ENCODE measurements around the gene FAM171A1.

Gene FAM171A1

DNA sequence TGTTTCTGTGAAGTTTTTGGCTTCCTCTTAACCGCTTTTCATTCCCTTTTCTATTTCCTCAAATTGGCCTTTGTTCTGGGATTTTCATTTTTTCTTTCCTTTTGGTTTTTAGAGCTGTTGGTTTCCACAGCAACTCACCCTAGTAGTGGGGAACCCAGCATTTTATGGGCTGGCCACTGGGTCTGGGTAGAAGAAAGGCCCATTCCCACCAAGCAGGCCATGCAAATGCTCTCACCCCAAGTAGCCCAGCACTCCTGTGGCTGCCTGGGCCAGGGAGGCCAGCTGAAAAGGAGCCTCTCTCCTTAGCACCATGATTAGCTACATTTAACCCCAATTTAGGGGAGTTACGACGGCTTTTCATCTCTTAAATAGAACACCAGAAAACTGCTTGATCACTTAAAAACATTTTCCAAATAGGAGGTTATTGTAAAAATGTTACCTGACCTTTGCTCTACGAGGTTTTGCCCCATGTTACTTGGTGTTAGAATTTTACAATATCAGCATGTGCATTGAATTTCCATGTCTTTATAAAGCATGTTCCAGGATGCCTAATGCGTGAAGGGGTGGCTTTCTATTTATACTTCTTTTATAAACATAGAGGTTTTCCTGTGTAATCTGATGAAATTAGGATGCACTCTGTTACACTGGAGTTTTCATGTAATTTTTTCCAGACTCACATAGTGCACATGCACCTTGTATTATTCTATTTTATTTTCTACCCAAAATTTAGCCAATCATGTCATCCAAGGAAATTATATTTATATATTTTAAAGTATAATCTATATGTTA lies 75.4 kb downstream of the FAM171A1 start:
- Histone ChIP-seq H3K27ac (ENCODE audit: low read depth, low read length, poor library complexity, severe bottlenecking) (no peak overlapping the region), H3K36me3 (ENCODE audit: insufficient read depth, low read length) (no peaks in the 10 kb centered on the region), H3K4me3 (ENCODE audit: low read depth, low read length, poor library complexity, severe bottlenecking) (no peak overlapping the region), H3K79me2 (ENCODE audit: insufficient read depth, low read length) (no peaks in the 10 kb centered on the region), H3K9ac (ENCODE audit: low read length) (no peak overlapping the region), H4K20me1 (ENCODE audit: insufficient read depth, low read length) (no peaks in the 10 kb centered on the region), H3K9me3 (ENCODE audit: low read length) (no peaks in the 10 kb centered on the region), H3K4me1 (ENCODE audit: insufficient read depth, low read length, severe bottlenecking) (no peaks in the 10 kb centered on the region), H3K9me2 (ENCODE audit: low read depth, low read length) (no peaks in the 10 kb centered on the region), H3K4me2 (ENCODE audit: low read length) (no peak overlapping the region), H3F3A (ENCODE audit: insufficient read depth, low read length) (no peaks in the 10 kb centered on the region), H3K27me3 (ENCODE audit: insufficient read depth, low read length) (no peaks in the 10 kb centered on the region), H2AFZ (ENCODE audit: low read length) (no peak overlapping the region)
- TF ChIP-seq, protein P1, sequence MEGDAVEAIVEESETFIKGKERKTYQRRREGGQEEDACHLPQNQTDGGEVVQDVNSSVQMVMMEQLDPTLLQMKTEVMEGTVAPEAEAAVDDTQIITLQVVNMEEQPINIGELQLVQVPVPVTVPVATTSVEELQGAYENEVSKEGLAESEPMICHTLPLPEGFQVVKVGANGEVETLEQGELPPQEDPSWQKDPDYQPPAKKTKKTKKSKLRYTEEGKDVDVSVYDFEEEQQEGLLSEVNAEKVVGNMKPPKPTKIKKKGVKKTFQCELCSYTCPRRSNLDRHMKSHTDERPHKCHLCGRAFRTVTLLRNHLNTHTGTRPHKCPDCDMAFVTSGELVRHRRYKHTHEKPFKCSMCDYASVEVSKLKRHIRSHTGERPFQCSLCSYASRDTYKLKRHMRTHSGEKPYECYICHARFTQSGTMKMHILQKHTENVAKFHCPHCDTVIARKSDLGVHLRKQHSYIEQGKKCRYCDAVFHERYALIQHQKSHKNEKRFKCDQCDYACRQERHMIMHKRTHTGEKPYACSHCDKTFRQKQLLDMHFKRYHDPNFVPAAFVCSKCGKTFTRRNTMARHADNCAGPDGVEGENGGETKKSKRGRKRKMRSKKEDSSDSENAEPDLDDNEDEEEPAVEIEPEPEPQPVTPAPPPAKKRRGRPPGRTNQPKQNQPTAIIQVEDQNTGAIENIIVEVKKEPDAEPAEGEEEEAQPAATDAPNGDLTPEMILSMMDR (IDR thresholded peaks at IDR 0.05; ENCODE audit: low read length): no peak
- TF ChIP-seq EZH2 (IDR thresholded peaks at IDR 0.05; ENCODE audit: borderline replicate concordance, low read length): no peak

DNA sequence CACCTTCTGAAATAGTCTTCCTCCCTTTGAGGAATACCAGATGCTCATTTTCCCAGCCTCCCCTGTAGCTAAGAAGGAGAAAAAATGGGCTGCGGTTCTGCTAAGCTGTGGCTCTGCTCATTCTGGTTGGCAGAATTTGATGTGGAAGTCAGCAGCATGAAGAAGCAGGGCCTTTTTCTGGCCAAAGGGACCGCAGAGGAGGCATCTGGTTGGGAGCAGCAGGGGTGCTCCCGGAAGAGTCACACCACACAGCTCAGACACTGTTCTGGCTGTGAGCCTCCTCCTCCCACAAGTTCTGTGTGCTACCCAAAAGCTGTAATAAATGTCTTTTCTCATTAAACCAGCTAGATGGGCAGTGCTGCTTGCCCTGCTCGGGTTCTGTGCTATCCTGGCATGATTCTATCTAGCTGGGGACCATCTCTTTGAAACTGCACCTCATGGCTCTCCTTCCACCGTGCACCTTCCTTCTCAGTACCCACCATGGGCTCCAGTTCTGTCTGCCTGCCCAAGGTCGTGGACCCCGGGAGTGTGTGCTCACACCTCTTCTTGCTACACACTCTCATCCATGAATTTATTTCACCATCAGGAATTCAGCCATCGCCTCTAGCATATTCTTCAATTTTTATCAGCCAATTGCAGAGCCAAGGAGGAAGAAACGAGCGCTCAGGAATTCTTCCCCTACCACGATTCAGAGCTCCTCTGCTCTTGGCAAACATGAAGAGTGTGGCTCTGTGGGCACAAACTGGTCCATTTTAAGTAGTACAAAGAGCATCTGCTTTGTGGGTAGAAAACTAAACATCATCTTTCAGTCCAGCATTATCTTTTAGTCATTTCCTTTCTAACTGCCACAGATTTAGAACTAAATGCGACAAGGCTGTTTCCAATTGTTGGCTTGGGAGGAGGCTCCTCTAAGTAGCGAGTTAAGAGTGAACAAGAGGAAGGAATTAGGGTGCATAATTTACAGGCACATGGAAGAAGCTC lies 76.9 kb downstream of the FAM171A1 start:
- no peaks in the 10 kb centered on the region for H3K79me2 ChIP-seq (ENCODE audit: insufficient read depth, low read length)
- H4K20me1 ChIP-seq (ENCODE audit: insufficient read depth, low read length): no peaks in the 10 kb centered on the region
- H3K4me1 ChIP-seq (ENCODE audit: insufficient read depth, low read length, severe bottlenecking): no peaks in the 10 kb centered on the region
- no peak overlapping the region for H3K4me3 ChIP-seq (ENCODE audit: low read depth, low read length, poor library complexity, severe bottlenecking)
- TF ChIP-seq EZH2 (IDR thresholded peaks at IDR 0.05; ENCODE audit: borderline replicate concordance, low read length): no peak
- TF ChIP-seq, protein P1 (IDR thresholded peaks at IDR 0.05; ENCODE audit: low read length): no peak
- H3K9me2 ChIP-seq (ENCODE audit: low read depth, low read length): no peaks in the 10 kb centered on the region
- H3K27me3 ChIP-seq (ENCODE audit: insufficient read depth, low read length): no peaks in the 10 kb centered on the region
- H3K4me2 ChIP-seq (ENCODE audit: low read length): no peak overlapping the region
- H3K9me3 ChIP-seq (ENCODE audit: low read length): no peaks in the 10 kb centered on the region
- H3K27ac ChIP-seq (ENCODE audit: low read depth, low read length, poor library complexity, severe bottlenecking): no peak overlapping the region
- no peaks in the 10 kb centered on the region for H3K36me3 ChIP-seq (ENCODE audit: insufficient read depth, low read length)
- no peaks in the 10 kb centered on the region for H3F3A ChIP-seq (ENCODE audit: insufficient read depth, low read length)
- H3K9ac ChIP-seq (ENCODE audit: low read length): no peak overlapping the region
- no peak overlapping the region for H2AFZ ChIP-seq (ENCODE audit: low read length)

DNA sequence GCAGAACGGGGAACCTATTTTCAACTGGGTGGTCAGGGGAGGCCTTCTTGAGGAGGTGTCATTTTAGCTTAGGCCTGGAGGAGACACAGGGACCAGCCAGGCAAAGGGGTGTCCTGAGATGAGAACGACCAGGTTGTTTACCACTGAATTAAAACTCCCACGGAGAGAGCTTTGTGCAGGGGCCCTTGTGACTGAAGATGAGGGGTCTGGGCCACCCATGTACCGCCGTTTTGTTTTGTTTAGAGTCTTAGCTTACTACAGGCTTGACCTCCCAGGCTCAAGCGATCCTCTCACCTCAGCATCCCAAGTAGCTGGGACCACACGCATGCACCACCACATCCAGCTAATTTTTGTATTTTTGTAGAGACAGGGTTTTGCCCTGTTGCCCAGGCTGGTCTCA lies 80.4 kb downstream of the FAM171A1 start:
- Histone ChIP-seq H3K9me2 (ENCODE audit: low read depth, low read length) (no peaks in the 10 kb centered on the region), H3K36me3 (ENCODE audit: insufficient read depth, low read length) (no peaks in the 10 kb centered on the region), H3K4me1 (ENCODE audit: insufficient read depth, low read length, severe bottlenecking) (no peaks in the 10 kb centered on the region), H3K79me2 (ENCODE audit: insufficient read depth, low read length) (no peaks in the 10 kb centered on the region), H3F3A (ENCODE audit: insufficient read depth, low read length) (no peaks in the 10 kb centered on the region), H3K27me3 (ENCODE audit: insufficient read depth, low read length) (no peaks in the 10 kb centered on the region), H2AFZ (ENCODE audit: low read length) (no peak overlapping the region), H3K4me2 (ENCODE audit: low read length) (no peak overlapping the region), H3K4me3 (ENCODE audit: low read depth, low read length, poor library complexity, severe bottlenecking) (no peak overlapping the region), H4K20me1 (ENCODE audit: insufficient read depth, low read length) (no peaks in the 10 kb centered on the region), H3K27ac (ENCODE audit: low read depth, low read length, poor library complexity, severe bottlenecking) (no peak overlapping the region), H3K9ac (ENCODE audit: low read length) (no peak overlapping the region), H3K9me3 (ENCODE audit: low read length) (no peaks in the 10 kb centered on the region)
- TF ChIP-seq, protein P1 (IDR thresholded peaks at IDR 0.05; ENCODE audit: low read length): no peak
- TF ChIP-seq EZH2 (IDR thresholded peaks at IDR 0.05; ENCODE audit: borderline replicate concordance, low read length): no peak

Measured in OCI-LY1 (cell line).